ENCODE measurements around the gene NXPE3. TPM values are rescaled to one million over a fixed set of nuclear protein-coding genes. Genes with fewer than 3 reads are reported as not detected.

The NXPE3 gene
- polyA plus RNA-seq, 1 donor (not counting 4 experiments of a cell fraction or from before 2014, with no cell fraction given), result 16.8 TPM

DNA sequence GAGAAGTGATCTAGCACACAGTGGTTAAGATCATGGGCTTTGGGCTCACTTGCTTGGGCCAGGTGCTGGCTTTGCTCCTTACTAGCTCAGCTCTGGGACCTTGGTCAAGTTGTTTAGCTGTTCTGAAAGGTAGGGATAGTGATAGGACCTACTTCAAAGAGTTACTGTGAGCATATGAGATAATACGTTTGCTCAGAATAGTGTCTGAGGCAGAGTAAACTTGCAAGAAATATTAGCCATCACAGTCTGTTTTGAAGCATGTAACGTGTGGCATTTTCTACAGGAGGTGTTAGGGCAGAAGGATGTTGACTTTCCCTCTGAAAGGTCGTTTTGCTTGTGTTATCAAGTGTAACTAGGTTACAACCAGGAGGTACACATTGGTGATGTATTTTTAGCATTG, 35.8 kb downstream of the NXPE3 start:
- no peak for DNase-seq (ENCODE audit: low read depth, low spot score)
- no peaks in the 10 kb centered on the region for H3K9me3 ChIP-seq (ENCODE audit: control insufficient read depth, low read depth, low read length)
- TF ChIP-seq EZH2 (IDR thresholded peaks at IDR 0.05; ENCODE audit: low read length) (no peak), CTCF (optimal IDR thresholded peaks at IDR 0.05 in 1 of 3, IDR thresholded peaks at IDR 0.05 in 1 of 3, conservative IDR thresholded peaks at IDR 0.05 in 1 of 3; ENCODE audit: extremely low read depth in 1 of 3, insufficient read depth in 2 of 3, low read length in 3 of 3) (no peak)
- no peak overlapping the region for H3K9ac ChIP-seq (ENCODE audit: control insufficient read depth, extremely low read depth, insufficient read depth, low read length)
- peaks cover 4% of the 10 kb centered on the region for H3K4me1 ChIP-seq (ENCODE audit: control insufficient read depth, extremely low read depth, insufficient read depth, low read length)
- dilution Hi-C loops (cut with MboI; ENCODE audit: extremely low pct_ligation_motif_present, low sequenced_read_pairs), result no loop called here
- H3K36me3 ChIP-seq (ENCODE audit: control insufficient read depth in 2 of 2, extremely low read depth in 1 of 2, insufficient read depth in 2 of 2, low read length in 2 of 2), result no peaks in the 10 kb centered on the region
- H3K4me2 ChIP-seq (ENCODE audit: control insufficient read depth, extremely low read depth, insufficient read depth, low read depth, low read length), result no peak overlapping the region
- H3K9me1 ChIP-seq (ENCODE audit: control insufficient read depth, extremely low read depth, insufficient read depth, low read length), result no peaks in the 10 kb centered on the region
- no peak overlapping the region for H3K4me3 ChIP-seq (ENCODE audit: control insufficient read depth in 2 of 3, extremely low read depth in 1 of 3, insufficient read depth in 2 of 3, low read depth in 1 of 3, low read length in 3 of 3)
- no peak overlapping the region for H2AFZ ChIP-seq (ENCODE audit: control insufficient read depth, low read length)
- FAIRE-seq, result peak; percentile 67
- H4K20me1 ChIP-seq (ENCODE audit: control insufficient read depth, extremely low read depth, insufficient read depth, low read length), result no peaks in the 10 kb centered on the region
- no peak overlapping the region for H3K27ac ChIP-seq (ENCODE audit: control insufficient read depth, insufficient read depth, low read length)
- no peaks in the 10 kb centered on the region for H3K27me3 ChIP-seq (ENCODE audit: control insufficient read depth, extremely low read depth, insufficient read depth, low read length)
- no peaks in the 10 kb centered on the region for H3K79me2 ChIP-seq (ENCODE audit: control insufficient read depth, insufficient read depth, low read length)

- no peak for FAIRE-seq
- dilution Hi-C loops (cut with MboI; ENCODE audit: extremely low pct_ligation_motif_present, low sequenced_read_pairs), result no loop called here
- Histone ChIP-seq H3K4me3 (ENCODE audit: control insufficient read depth in 2 of 3, extremely low read depth in 1 of 3, insufficient read depth in 2 of 3, low read depth in 1 of 3, low read length in 3 of 3) (no peak overlapping the region), H3K36me3 (ENCODE audit: control insufficient read depth in 2 of 2, extremely low read depth in 1 of 2, insufficient read depth in 2 of 2, low read length in 2 of 2) (no peaks in the 10 kb centered on the region), H3K79me2 (ENCODE audit: control insufficient read depth, insufficient read depth, low read length) (no peaks in the 10 kb centered on the region), H2AFZ (ENCODE audit: control insufficient read depth, low read length) (no peak overlapping the region), H3K9ac (ENCODE audit: control insufficient read depth, extremely low read depth, insufficient read depth, low read length) (no peak overlapping the region), H4K20me1 (ENCODE audit: control insufficient read depth, extremely low read depth, insufficient read depth, low read length) (no peaks in the 10 kb centered on the region), H3K9me3 (ENCODE audit: control insufficient read depth, low read depth, low read length) (no peaks in the 10 kb centered on the region), H3K4me1 (ENCODE audit: control insufficient read depth, extremely low read depth, insufficient read depth, low read length) (peaks cover 4% of the 10 kb centered on the region), H3K4me2 (ENCODE audit: control insufficient read depth, extremely low read depth, insufficient read depth, low read depth, low read length) (no peak overlapping the region), H3K27ac (ENCODE audit: control insufficient read depth, insufficient read depth, low read length) (no peak overlapping the region), H3K27me3 (ENCODE audit: control insufficient read depth, extremely low read depth, insufficient read depth, low read length) (no peaks in the 10 kb centered on the region), H3K9me1 (ENCODE audit: control insufficient read depth, extremely low read depth, insufficient read depth, low read length) (no peaks in the 10 kb centered on the region)
- TF ChIP-seq EZH2 (IDR thresholded peaks at IDR 0.05; ENCODE audit: low read length), result no peak
- no peak for TF ChIP-seq CTCF (optimal IDR thresholded peaks at IDR 0.05 in 1 of 3, IDR thresholded peaks at IDR 0.05 in 1 of 3, conservative IDR thresholded peaks at IDR 0.05 in 1 of 3; ENCODE audit: extremely low read depth in 1 of 3, insufficient read depth in 2 of 3, low read length in 3 of 3)
- no peak for DNase-seq (ENCODE audit: low read depth, low spot score)
Measured at GRCh38 chr3:101816215-101817149, 37.5 kb downstream of the NXPE3 start.

Measured in keratinocyte (primary cell).